Activated T-cell treated with anti-CD3 and anti-CD28 coated beads, Interleukin-2, amount 50 U/mL, for 72 hours (primary cell): ENCODE data around the gene ADCY1. TPM values are rescaled to one million over a fixed set of nuclear protein-coding genes. Genes with fewer than 3 reads are reported as not detected.
"Not testable (repeated sequence)": the region's sequence is repeated elsewhere in the genome, so short reads cannot be mapped to it uniquely, and the experiment has no call there.

ENCODE experiments used
- ATAC-seq, 2 donors: fragments of 150-1000 bp; cut with Tn5 transposase; replicated peaks in 1 of 2; 2 replicates each; pipeline ENCODE4 v1.10.0; 2021; ENCODE audit warnings: moderate library complexity in 2 of 2, mild to moderate bottlenecking in 1 of 2
- DNase-seq, 2 donors: peaks; one replicate each; pipeline ENCODE4 v3.0.0; 2021 to 2022; ENCODE audit warnings: mixed read lengths in 1 of 2
- H3K27ac Mint-ChIP-seq: one replicate; pipeline ENCODE4 v1.8.0; 2022; ENCODE audit warnings: mild to moderate bottlenecking, moderate library complexity, mixed read lengths
- H3K27me3 Mint-ChIP-seq: one replicate; pipeline ENCODE4 v1.8.0; 2022; ENCODE audit warnings: low read depth, mixed read lengths
- H3K36me3 Mint-ChIP-seq, 2 donors: one replicate each; pipeline ENCODE4 v1.8.0; 2022; ENCODE audit warnings: mixed read lengths in 2 of 2, mild to moderate bottlenecking in 1 of 2; ENCODE audit not compliant: insufficient read depth in 2 of 2
- H3K4me1 Mint-ChIP-seq: one replicate; pipeline ENCODE4 v1.8.0; 2022; ENCODE audit warnings: low read depth, mixed read lengths
- H3K4me3 Mint-ChIP-seq, 2 donors: one replicate each; pipeline ENCODE4 v1.8.0; 2022; ENCODE audit warnings: mild to moderate bottlenecking in 2 of 2, mixed read lengths in 2 of 2, moderate library complexity in 2 of 2
- H3K9me3 Mint-ChIP-seq, 2 donors: one replicate each; pipeline ENCODE4 v1.8.0; 2022; ENCODE audit warnings: mixed read lengths in 2 of 2
- total RNA-seq, 2 donors: library from RNA; stranded (reverse); gene quantifications; one replicate each; pipeline ENCODE4 v1.2.3, GENCODE V29; 2022

ADCY1 gene
- 10 to 100 TPM; 52.3 to 58.9 TPM for total RNA-seq

GRCh38 chr7:45573661-45574415 is at the start of gene ADCY1:
ADCY1 (plus strand) TSS chr7:45574368; CDS start chr7:45574544, 176 bp downstream.
- H3K9me3 Mint-ChIP-seq: no peaks in the 10 kb centered on the region
- H3K27me3 Mint-ChIP-seq: peaks cover 51% of the 10 kb centered on the region
- DNase-seq: peak; percentile 45 to 64
- no peak within 1 kb of the TSS for H3K27ac Mint-ChIP-seq
- H3K36me3 Mint-ChIP-seq: peaks cover 0 to 6% of the 10 kb centered on the region in 2 donors
- peak; percentile 47 to 62 for ATAC-seq
- H3K4me3 Mint-ChIP-seq: peak within 1 kb of the TSS; percentile 80 to 82
- H3K4me1 Mint-ChIP-seq: no peaks in the 10 kb centered on the region

- peaks cover 0 to 1% of the 10 kb centered on the region in 2 donors for H3K36me3 Mint-ChIP-seq
- no peaks in the 10 kb centered on the region for H3K4me1 Mint-ChIP-seq
- no peak overlapping the region for H3K27ac Mint-ChIP-seq
- ATAC-seq (no peak), DNase-seq (no peak)
- peaks cover 1 to 3% of the 10 kb centered on the region in 2 donors for H3K9me3 Mint-ChIP-seq
- no peaks in the 10 kb centered on the region for H3K27me3 Mint-ChIP-seq
- H3K4me3 Mint-ChIP-seq: no peak overlapping the region
Measured at GRCh38 chr7:45524445-45524844, 49.7 kb upstream of the ADCY1 start.

DNA sequence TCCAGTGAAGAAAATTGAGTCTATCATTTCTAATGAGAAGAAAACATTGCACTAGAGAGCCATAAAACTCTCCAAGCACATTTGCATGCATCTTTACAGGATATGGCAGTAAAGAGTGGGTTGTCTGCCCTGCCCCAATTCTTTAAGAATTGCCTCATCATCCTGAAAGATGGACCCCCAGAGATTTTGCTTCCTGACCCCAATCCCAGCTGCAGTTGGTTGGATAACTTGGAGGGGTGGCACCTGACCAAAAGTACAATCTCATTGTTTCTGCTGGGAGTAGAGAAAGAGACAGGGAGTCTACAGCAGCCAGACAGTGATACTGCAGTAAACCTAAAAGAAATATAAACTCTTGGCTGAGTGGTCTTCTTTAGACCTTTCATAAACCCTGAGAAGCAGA is 49.1 kb upstream of the ADCY1 start:
- Mint-ChIP-seq H3K9me3 (peaks cover 1 to 2% of the 10 kb centered on the region in 2 donors), H3K36me3 (no peaks in the 10 kb centered on the region), H3K27ac (no peak overlapping the region), H3K27me3 (no peaks in the 10 kb centered on the region), H3K4me3 (no peak overlapping the region), H3K4me1 (no peaks in the 10 kb centered on the region)
- ATAC-seq (no peak), DNase-seq (no peak)

DNA sequence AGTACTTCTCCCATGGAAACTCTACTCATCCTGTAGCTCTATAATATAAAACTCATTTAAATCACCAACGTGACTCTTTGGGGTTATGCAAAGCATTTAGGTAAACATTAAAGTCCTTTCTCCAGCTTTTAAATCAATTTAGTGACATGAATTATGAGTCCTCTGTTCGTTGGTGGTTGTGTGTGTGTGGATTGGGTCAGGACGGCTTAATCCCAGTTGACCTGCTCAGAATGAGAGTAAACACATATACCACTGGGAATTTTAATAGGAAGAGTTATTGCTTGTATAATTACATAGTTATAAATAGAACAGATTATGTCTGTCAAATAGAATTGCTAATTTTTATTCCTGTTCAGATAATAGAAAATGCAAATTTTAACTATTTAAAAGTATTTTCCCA is 30.7 kb upstream of the ADCY1 start:
- Mint-ChIP-seq H3K36me3 (peaks cover 12 to 14% of the 10 kb centered on the region in 2 donors), H3K4me3 (no peak overlapping the region), H3K27me3 (peaks cover 5% of the 10 kb centered on the region), H3K27ac (no peak overlapping the region), H3K4me1 (peaks cover 22% of the 10 kb centered on the region), H3K9me3 (peaks cover 6 to 12% of the 10 kb centered on the region in 2 donors)
- ATAC-seq: no peak
- DNase-seq: no peak

DNA sequence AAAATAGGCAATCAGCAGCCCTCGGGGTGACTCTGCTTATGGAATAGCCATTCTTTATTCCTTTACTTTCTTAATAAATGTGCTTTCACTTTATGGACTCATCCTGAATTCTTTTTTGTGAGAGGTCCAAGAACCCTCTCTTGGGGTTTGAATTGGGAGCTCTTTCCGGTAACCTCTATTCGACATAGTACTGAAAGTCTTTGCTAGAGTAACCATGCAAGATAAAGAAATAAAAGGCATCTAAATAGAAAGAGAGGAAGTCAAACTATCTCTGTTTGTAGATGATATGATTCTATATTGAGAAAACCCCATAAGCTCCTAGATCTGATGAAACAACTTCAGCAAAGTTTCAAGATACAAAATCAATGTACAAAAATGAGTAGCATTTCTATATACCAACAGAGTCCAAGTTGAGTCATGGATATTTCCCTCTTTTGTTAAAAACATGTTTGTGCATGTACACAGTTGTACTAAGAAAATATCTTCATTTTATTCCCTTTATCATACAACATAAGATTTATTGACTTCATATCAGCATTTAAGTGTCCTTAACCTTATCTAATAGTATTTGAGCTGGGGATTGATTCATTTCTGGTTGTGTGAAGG is 29.0 kb upstream of the ADCY1 start:
- H3K9me3 Mint-ChIP-seq, H3K27me3 Mint-ChIP-seq, DNase-seq: not testable (repeated sequence)
- Mint-ChIP-seq H3K4me1 (peaks cover 35% of the 10 kb centered on the region), H3K36me3 (peaks cover 7 to 17% of the 10 kb centered on the region in 2 donors), H3K4me3 (peak overlapping the region; percentile 17 to 59), H3K27ac (peak overlapping the region; percentile 88)
- peak; percentile 55 to 61 for ATAC-seq

GRCh38 chr7:45548917-45549316 is 25.3 kb upstream of the ADCY1 start:
- Mint-ChIP-seq H3K4me1 (peaks cover 35% of the 10 kb centered on the region), H3K9me3 (peaks cover 8 to 10% of the 10 kb centered on the region in 2 donors), H3K4me3 (peak overlapping the region; percentile 23 to 59), H3K27ac (peak overlapping the region; percentile 97), H3K36me3 (peaks cover 11 to 22% of the 10 kb centered on the region in 2 donors)
- not testable (repeated sequence) for H3K27me3 Mint-ChIP-seq, DNase-seq
- ATAC-seq: peak; percentile 75

DNA sequence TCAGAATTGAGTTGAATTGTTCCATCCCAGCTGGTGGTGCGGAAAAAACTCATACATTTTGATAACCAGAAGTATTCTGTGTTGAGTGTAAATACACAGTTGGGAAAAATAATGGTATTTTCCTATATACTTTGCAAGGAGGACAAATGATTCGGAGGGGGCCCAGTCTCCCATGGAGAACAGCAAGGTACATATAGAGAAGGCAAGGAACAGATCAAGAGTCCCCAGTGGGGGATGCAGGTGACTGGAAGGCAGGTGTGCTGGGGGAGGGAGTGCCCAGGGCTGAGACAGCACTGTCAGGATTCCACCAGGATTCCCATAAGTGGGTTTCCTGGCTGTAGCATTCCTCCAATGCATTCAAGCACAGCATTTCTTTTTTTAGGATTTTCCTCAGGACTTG is 10.8 kb upstream of the ADCY1 start:
- Mint-ChIP-seq H3K36me3 (no peaks in the 10 kb centered on the region), H3K9me3 (peaks cover 0 to 7% of the 10 kb centered on the region in 2 donors), H3K27ac (no peak overlapping the region), H3K27me3 (peaks cover 15% of the 10 kb centered on the region), H3K4me3 (no peak overlapping the region), H3K4me1 (no peaks in the 10 kb centered on the region)
- ATAC-seq (no peak), DNase-seq (no peak)

DNA sequence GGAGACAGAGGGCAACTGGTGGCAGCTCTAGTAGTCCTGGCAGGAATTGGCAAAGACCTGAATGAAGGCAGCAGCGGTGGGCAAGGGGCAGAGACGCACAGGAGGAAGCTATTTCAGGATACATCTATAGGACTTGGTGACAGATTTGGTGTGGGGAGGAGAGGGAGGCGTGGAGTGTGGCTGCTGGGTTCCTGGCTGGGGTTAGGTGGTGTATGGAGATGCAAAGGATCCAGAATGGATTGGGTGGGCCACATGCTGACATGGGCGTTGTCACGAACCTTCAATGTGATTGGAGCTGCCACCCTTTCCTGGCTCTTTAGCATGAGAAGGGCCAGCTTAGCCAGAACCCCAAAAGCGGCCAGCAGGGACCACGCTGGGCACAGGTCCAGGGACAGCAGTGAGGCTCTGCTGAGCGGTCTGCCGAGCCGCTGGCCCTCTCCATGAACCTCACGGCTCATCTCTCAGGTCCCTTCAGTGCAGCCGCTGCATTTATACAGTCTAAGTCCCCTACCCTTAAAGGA is 10.2 kb upstream of the ADCY1 start:
- no peak overlapping the region for H3K27ac Mint-ChIP-seq
- ATAC-seq (no peak), DNase-seq (no peak)
- no peak overlapping the region for H3K4me3 Mint-ChIP-seq
- H3K9me3 Mint-ChIP-seq: peaks cover 0 to 7% of the 10 kb centered on the region in 2 donors
- H3K27me3 Mint-ChIP-seq: peaks cover 15% of the 10 kb centered on the region
- no peaks in the 10 kb centered on the region for H3K4me1 Mint-ChIP-seq
- no peaks in the 10 kb centered on the region for H3K36me3 Mint-ChIP-seq

- DNase-seq (no peak), ATAC-seq (no peak)
- Mint-ChIP-seq H3K4me1 (no peaks in the 10 kb centered on the region), H3K9me3 (peaks cover 0 to 7% of the 10 kb centered on the region in 2 donors), H3K27me3 (peaks cover 15% of the 10 kb centered on the region), H3K36me3 (no peaks in the 10 kb centered on the region), H3K27ac (no peak overlapping the region), H3K4me3 (no peak overlapping the region)
Measured at GRCh38 chr7:45564485-45564884, 9.7 kb upstream of the ADCY1 start.

- no peak overlapping the region for H3K27ac Mint-ChIP-seq
- peaks cover 15% of the 10 kb centered on the region for H3K27me3 Mint-ChIP-seq
- no peak overlapping the region for H3K4me3 Mint-ChIP-seq
- no peaks in the 10 kb centered on the region for H3K36me3 Mint-ChIP-seq
- H3K4me1 Mint-ChIP-seq: no peaks in the 10 kb centered on the region
- DNase-seq: no peak
- peaks cover 0 to 2% of the 10 kb centered on the region in 2 donors for H3K9me3 Mint-ChIP-seq
- ATAC-seq: no peak
Measured at GRCh38 chr7:45564886-45565455, 9.2 kb upstream of the ADCY1 start.

DNA sequence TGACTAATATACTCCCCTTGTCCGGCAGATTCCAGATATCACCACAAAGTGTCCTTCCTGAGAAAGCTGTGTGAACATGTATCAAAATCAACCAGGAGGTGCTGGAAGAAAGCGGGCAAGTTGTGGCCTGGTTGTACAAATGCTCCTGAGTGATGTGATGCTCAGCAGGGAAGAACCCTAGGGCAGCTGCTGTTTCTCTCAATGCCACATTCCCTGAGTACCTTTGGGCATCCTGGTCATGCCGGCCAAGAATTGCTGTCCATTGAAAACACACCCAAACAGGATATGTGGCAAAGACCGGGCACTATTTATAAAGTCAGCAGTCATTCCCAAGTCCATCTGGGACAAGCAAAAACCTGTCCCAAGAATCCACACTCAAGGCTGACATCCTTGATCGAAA is 7.8 kb upstream of the ADCY1 start:
- ATAC-seq (no peak), DNase-seq (no peak)
- Mint-ChIP-seq H3K27ac (no peak overlapping the region), H3K36me3 (no peaks in the 10 kb centered on the region), H3K4me3 (no peak overlapping the region), H3K9me3 (no peaks in the 10 kb centered on the region), H3K4me1 (no peaks in the 10 kb centered on the region), H3K27me3 (peaks cover 21% of the 10 kb centered on the region)

DNA sequence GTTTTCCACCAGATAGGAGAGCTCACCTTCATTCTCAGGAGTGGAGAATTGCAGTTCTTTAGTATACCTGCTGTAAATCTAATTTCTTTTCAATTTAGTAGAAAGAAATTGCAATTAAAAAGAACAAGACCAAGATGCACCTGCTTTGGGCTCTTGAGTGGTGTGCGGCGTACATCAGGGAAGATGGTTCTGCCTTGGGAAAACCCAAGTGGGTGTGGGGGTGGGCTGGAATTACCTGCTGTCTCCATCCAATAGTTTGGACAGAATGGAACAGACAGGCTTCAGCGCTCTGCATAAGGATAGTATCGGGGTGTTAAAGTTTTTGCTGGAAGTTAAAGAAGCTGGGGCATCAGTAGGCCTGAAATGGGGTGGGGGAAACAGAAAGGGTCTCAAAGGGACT is 7.2 kb upstream of the ADCY1 start:
- no peak overlapping the region for H3K27ac Mint-ChIP-seq
- H3K27me3 Mint-ChIP-seq: peaks cover 27% of the 10 kb centered on the region
- DNase-seq (no peak), ATAC-seq (no peak)
- no peak overlapping the region for H3K4me3 Mint-ChIP-seq
- no peaks in the 10 kb centered on the region for H3K9me3 Mint-ChIP-seq
- no peaks in the 10 kb centered on the region for H3K36me3 Mint-ChIP-seq
- H3K4me1 Mint-ChIP-seq: no peaks in the 10 kb centered on the region

DNA sequence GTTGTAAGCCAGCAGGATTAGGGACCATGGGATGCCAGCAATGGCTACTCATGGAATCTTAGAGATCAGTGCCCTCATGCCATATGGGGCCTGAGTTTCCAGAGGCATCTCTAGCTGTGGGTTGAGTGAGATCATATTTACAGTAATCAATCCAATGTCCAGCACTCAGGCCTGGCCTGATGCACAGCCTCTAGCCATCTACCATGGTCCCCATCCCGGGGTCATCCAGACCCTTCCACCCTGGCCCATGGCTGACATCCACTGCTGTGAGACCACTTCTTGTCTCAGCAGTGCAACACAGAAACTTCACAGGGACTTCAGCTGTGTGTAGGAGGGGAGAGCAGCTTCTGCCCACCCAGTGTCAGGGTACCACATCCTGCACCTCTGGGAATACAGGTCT is 6.5 kb upstream of the ADCY1 start:
- Mint-ChIP-seq H3K27me3 (peaks cover 33% of the 10 kb centered on the region), H3K4me3 (no peak overlapping the region), H3K9me3 (no peaks in the 10 kb centered on the region), H3K27ac (no peak overlapping the region), H3K4me1 (no peaks in the 10 kb centered on the region), H3K36me3 (peaks cover 0 to 1% of the 10 kb centered on the region in 2 donors)
- DNase-seq: no peak
- no peak for ATAC-seq
